Epithelial cell of esophagus (primary cell): ENCODE results near the gene CREB3L2.

Source experiments
- DNase-seq: peaks from one replicate; pipeline ENCODE4 v3.0.0; 2010; ENCODE audit warnings: low read depth
- H3K4me3 ChIP-seq: 2 replicates; pipeline ENCODE4 v1.5.1; 2011; ENCODE audit warnings: mild to moderate bottlenecking, low read length, control low read depth
- CTCF ChIP-seq: IDR thresholded peaks from 2 replicates; pipeline ENCODE4 v1.5.1; 2011; ENCODE audit warnings: low read depth, mild to moderate bottlenecking, low read length, control low read depth, inconsistent platforms; ENCODE audit not compliant: insufficient read depth; ENCODE audit errors: missing control alignments

Gene CREB3L2

DNA sequence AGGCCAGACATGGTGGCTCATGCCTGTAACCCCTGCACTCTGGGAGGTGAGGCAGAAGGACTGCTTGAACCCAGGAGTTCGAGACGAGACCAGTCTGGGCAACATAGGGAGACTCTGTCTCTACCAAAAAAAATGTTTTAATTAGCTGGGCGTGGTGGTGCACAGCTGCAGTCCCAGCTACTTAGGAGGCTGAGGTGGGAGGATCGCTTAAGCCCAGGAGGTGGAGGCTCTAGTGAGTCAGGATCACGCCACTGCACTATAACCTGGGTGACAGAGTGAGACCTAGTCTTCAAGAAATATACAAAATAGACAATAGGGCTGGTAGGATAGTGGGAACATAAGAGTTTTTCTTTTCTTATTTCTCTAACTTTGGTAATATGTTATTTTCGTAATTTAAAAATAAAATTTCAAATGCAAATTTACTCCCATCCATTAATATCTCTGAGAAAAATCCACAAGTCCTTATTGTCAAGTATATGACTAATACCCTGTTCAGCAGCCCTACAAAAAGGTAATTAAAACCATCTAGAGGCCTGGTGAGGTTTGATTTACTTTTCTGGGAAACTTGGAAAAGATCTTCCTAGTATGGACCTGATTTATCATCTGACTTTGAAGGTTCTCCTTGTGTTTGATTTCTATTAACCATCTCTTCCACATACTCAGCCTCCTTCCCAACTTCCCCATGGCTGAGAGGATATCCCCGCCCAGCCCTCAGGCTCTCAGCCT lies 50.0 kb downstream of the CREB3L2 start:
- H3K4me3 ChIP-seq, result no peak overlapping the region
- DNase-seq, result no peak
- TF ChIP-seq CTCF, result no peak

GRCh38 chr7:137950967-137951366 lies 50.9 kb downstream of the CREB3L2 start:
- no peak overlapping the region for H3K4me3 ChIP-seq
- no peak for DNase-seq
- TF ChIP-seq CTCF, result no peak

DNA sequence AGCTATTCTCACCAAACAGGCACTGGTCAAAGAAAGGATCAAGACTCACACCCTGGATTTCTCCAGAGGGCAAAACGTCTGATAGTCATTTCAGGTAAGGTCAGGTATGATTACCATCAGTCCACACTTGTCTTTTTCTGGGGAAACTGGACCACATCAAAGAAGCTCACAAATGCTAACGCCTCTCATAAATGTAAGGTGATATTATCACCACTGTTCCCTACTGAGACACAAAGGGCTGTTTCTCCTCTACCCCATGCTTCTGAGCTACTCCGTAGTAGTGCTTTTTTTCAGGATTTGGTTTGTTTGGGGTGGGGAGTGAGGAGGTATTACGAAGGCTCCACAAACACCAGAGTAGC lies 51.6 kb downstream of the CREB3L2 start:
- DNase-seq, result no peak
- H3K4me3 ChIP-seq, result no peak overlapping the region
- TF ChIP-seq CTCF, result no peak

DNA sequence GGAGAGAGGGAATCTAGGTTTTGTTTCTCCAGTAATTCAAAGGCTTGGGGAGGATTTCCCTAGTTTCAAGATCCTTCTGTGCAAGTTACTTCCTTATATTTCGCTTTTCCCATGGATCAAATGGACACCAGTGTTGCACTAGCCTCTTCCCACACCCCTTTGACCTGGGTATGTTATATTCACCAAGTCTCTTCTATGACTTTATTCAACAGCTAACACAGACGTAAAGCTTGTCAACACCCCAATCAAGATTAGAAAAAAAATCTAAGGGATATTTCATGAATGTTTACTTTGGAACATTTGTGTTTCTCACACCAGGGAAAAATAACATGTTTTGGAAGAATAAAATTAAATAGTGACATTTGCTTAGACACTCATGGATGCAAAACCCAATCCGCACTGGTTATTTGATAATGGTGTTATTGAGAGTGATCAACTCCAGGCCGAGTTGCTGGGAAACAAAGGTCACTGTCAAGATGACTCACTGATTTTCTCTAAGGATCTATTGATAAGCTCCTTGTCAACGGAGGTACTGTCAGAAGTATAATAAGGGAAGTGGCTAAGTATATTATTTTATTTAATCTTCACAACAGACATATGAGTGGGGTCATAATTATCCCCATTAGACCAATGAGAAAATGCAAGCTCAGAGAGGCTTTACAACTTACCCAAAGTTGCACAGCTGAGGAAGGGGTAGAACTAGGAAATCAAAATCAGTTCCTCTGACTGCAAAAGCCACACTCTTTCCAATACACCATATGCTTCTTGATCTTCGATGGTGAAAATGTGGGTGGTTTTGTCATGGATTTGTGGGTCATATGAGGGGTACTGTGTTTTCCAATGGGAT lies 52.2 kb downstream of the CREB3L2 start:
- no peak for DNase-seq
- TF ChIP-seq CTCF, result no peak
- no peak overlapping the region for H3K4me3 ChIP-seq

- no peak overlapping the region for H3K4me3 ChIP-seq
- DNase-seq, result no peak
- no peak for TF ChIP-seq CTCF
Measured at GRCh38 chr7:137948845-137949330, 53.0 kb downstream of the CREB3L2 start.

DNA sequence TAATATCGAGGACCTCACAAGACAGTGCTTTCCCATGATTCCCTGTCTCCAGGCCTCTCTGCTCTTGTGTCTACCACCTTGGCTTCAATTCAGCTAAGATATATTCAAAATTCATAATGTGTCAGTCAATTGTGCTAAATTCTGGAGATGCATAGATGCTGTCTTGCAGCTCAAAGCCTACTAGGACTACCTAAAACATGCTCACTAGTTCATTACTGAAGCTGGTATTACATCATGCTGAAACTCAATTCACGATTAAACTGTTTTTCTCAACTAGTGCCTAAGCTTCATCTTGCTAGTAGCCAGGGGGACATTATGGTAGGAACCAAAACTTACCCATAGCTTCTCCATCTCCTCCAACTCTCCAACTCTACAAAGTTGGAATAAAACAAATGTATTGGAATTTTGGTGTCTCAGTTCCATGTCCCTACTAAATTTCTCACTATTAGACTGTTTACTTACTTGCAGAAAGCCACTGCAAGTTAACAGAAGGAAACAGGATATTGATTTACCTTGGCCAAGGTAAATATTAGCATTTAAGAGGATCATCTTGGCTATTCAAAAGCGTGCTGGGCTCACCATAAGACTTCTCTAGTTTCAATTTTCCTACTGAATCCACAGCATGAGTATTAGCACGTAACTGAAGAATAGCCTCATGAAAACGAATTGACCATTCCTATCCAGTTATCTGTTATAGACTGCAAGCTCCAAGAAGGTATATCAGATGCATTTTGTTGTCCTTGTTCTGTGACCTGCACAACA lies 53.6 kb downstream of the CREB3L2 start:
- no peak for TF ChIP-seq CTCF
- no peak for DNase-seq

More for the DNA sequence above, 53.6 kb downstream of the CREB3L2 start:
- no peak overlapping the region for H3K4me3 ChIP-seq
